ENCODE measurements around the gene RCC2.
"Not testable (repeated sequence)": the region's sequence is repeated elsewhere in the genome, so short reads cannot be mapped to it uniquely, and the experiment has no call there.

- not testable (repeated sequence) for TF ChIP-seq CTCF, POLR2A, POLR2AphosphoS5 (IDR thresholded peaks at IDR 0.05)
These were observed 29.1 kb upstream of the RCC2 start for GRCh38 chr1:17468357-17469265.
